Measurements from ENCODE around the gene CUZD1.
"Not testable (repeated sequence)": the region's sequence is repeated elsewhere in the genome, so short reads cannot be mapped to it uniquely, and the experiment has no call there.

CUZD1 gene

DNA sequence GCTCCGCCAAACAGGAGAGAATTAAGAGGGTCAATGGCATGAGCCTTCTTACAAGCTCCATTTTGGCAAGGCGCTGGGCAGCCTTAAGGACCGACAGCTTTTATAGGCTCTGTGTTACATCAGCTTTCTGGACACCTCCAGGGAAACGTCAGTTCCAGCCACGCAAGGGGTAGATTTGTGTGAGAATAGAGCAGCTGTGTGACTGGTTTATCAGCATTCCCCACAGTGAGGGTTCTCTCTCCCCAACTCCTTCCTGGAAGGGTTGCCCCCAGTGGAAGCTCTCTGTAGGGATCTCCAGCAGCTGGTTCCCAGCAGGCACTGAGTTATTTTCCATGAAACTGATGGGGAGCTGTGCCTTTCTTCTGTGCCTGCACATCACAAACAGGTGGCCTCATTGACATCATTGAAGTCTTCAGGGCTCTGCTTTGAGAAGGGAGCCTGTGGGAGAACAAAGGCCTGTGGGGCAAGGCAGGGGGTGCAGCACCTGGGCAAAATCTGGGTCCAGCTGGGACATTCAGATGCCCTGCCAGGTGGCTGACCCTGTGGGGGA is at the start of gene CUZD1:
Gene CUZD1, minus strand, starts transcription at position 75 of the 550 bp plus-strand sequence. Its CDS starts 14 bp downstream, at position 61.
- DNase-seq (ENCODE audit: low read depth), result no peak

GRCh38 chr10:122894261-122894944 is 48.7 kb upstream of the CUZD1 start:
- no peak for DNase-seq (ENCODE audit: low read depth)

- DNase-seq (ENCODE audit: low read depth), result no peak
These were observed 38.5 kb upstream of the CUZD1 start for GRCh38 chr10:122884166-122884565.

DNA sequence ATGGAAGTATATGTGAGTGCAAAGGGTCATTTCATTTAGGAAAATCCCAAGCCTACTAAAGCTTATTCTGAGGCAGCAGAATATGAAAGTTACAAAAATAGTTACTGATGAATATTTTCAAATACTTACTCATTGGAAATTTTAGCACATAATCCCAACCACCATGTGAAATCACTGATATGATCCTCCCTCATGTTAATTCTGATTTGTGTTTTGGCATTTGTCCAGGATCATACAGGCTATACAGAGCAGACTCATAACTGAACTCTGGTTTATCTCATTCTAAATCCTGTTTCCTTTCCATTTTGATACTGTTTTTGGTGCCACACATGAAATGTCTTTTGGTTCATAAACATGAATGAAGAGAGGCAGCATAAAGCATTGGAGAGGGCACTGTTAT is 37.1 kb upstream of the CUZD1 start:
- DNase-seq (ENCODE audit: low read depth), result no peak

DNA sequence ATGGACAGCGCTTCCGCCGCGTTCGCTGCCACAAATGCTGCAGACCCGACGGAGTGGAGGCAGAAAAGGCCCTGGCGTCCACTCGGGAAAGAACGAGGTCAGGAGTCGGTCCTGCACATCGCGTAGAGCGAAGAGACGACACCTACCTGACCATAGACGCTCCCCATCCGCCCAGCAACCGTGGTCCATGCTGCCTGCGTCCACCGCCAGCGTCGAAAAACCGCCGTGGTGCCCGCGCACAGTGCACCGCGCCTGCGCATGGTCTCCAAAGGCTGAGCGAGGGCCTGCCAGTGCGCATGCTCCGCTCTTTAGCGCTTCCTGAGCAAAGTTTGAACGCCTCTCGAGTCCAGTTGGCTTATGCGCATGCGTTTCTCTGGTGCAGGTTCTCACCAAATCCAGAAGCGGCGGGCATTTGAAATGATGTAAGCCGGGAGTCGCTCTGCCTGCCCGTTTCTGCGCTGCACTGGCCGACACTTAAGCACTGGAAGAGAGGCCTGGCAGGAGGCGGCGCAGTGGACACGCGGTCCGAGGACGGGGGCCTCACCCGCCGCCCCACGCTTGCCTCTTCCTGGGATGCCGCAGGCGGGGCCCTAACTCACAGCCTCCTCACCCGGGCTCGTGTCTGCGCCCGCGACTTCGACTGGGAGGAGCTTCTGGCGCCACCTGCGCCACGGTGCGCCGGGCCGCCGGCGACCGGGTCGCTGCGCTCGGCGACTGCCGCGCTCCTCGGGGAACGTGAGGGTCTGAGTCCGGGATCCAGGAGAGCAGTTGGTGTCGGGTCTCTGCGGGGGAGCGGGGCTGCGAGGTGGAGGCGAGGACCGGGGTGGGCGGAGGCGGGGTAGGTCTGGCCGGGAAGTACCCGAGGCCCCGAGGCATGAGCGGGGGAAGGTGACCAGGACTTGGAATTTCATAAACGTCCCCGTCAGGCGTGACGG is 33.9 kb upstream of the CUZD1 start, which contains the start of gene FAM24B:
Gene FAM24B, minus strand, starts transcription at position 243 of the 935 bp plus-strand sequence. CDS start 29,066 bp downstream, outside the sequence.
- peak; percentile 95 for DNase-seq (ENCODE audit: low read depth)

- DNase-seq (ENCODE audit: low read depth), result no peak
These were observed 33.2 kb upstream of the CUZD1 start for GRCh38 chr10:122878799-122879338.

GRCh38 chr10:122877264-122877663 is 31.6 kb upstream of the CUZD1 start:
- no peak for DNase-seq (ENCODE audit: low read depth)

DNA sequence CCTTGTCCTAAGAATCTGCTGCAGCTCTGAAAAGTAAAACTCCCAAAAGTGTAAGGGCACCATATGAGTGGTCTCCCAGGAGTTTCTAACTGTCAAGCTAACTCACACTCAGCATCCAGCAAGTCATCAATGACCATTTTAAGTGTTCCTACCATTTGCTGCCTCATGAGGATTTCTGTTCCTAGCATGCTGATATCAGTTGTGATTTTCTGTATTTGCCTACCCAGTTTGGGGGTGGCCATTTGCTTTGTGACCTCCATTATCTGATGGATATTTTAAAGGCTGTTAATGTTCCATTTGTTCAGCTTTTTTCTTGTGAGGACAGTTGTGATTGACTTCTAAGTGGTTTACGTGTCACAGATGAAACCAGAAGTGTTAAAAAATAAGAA is 30.8 kb upstream of the CUZD1 start:
- no peak for DNase-seq (ENCODE audit: low read depth)

GRCh38 chr10:122875843-122876466 is 30.3 kb upstream of the CUZD1 start:
- DNase-seq (ENCODE audit: low read depth), result no peak

DNA sequence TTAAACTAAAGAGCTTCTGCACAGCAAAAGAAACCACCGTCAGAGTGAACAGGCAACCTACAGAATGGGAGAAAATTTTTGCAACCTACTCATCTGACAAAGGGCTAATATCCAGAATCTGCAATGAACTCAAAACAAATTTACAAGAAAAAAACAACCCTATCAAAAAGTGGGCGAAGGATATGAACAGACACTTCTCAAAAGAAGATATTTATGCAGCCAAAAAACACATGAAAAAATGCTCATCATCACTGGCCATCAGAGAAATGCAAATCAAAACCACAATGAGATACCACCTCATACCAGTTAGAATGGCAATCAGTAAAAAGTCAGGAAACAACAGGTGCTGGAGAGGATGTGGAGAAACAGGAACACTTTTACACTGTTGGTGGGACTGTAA is 26.3 kb upstream of the CUZD1 start:
- DNase-seq (ENCODE audit: low read depth), result not testable (repeated sequence)

GRCh38 chr10:122868768-122869167 is 23.1 kb upstream of the CUZD1 start:
- not testable (repeated sequence) for DNase-seq (ENCODE audit: low read depth)

DNA sequence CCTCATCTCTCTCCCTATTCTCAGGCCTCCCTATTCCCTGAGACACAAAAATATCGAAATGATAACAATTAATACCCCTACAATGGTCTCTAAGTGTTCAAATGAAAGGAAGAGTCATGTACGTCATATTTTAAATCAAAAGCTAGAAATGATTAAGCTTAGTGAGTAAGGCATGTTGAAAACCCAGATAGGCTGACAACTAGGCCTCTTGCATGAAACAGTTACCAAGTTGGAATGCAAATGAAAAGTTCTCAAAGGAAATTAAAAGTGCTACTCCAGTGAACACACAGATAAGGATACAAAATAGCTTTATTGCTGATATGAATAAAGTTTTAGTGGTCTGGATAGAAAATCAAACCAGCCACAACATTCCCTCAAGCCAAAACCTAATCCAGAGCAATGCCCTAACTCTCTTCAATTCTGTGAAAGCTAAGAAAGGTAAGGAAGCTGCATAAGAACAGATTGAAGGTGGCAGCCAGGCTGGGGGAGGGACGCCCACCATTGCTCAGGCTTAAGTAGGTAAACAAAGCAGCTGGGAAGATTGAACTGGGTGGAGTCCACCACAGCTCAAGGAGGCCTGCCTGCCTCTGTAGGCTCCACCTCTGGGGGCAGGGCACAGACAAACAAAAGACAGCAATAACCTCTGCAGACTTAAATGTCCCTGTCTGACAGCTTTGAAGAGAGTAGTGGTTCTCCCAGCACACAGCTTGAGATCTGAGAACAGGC is 21.3 kb upstream of the CUZD1 start:
- DNase-seq (ENCODE audit: low read depth), result not testable (repeated sequence)

DNA sequence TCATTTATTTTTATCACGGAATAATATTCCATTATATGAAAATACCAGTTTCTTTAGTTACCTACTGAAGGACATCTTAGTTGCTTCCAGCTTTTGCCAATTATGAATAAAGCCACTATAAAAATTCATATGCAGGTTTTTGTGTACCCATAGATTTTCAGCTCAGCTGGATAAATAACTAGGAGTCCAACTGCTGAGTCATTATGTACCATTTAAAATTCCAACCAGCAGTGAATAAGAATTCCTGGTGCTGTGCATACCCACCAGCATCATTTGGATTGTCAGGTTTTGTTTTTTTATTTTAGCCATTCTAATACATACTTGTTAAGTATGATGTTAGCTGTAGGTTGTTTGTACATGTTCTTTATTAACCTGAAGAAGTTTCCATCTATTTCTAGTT is 19.2 kb upstream of the CUZD1 start:
- DNase-seq (ENCODE audit: low read depth), result no peak

GRCh38 chr10:122864194-122864592 is 18.5 kb upstream of the CUZD1 start:
- DNase-seq (ENCODE audit: low read depth), result no peak

DNA sequence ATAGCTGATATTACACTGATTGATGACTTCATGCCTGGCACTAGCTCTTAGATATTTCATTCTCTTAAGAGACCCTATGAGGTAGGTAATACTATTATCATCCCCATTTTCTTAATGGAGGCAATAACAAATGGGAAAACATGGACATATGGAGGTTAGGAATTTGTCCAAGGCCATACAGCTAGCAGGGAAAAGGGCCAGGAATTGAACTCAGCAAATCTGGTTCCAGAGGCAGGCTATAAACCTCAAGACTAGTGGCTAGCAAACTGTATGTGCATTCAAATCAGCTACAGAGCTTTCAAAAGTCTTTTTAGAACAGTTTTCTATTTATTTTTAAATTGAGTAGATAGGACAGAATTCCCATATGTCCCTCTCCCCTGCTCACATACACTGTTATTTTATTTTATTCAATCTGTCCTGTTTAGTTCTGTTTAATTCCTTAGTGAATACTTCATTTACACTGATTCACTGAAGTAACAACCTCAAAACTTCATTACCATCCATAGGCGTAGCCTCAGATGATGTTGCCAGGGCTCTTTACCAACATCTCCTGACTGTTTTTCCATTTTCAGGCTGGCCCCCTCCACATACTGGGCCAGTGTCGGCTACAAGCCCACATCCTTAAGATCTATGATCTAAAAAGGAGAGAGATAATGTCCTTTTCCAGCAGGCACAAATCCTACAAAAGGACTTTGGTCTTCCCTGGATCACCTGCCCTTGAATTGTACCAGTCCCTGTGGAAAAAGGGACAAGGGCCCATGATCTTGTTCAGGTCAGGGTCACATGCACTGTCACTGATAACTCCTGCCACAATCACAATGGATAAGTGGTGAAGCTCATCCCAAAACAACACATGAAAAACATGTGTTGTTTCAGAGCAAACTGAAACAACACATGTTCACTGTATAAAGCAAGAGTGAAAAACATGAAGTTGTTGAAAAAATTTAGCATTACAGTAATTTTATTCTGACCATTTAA is 17.8 kb upstream of the CUZD1 start:
- DNase-seq (ENCODE audit: low read depth), result no peak

GRCh38 chr10:122861711-122862161 is 16.1 kb upstream of the CUZD1 start:
- no peak for DNase-seq (ENCODE audit: low read depth)

DNA sequence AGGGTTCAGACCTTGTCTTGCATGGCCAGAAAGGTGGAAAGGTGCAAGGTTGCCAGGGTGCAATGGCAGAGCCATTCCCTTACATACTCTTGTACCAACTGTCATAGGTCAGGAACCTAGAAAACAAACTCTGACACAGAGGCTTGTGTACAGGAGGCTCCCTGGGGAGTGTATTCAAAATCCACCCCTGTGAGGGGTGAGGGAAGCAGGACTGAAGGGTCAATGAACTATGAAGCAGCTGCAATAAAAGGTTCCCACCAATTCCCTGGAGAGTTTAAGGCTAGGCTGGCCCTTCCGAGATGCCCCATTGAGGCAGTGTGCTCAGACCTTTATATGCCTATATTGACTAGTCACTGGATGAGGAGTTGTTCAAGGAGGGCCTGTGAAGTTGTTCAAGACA is 13.9 kb upstream of the CUZD1 start:
- no peak for DNase-seq (ENCODE audit: low read depth)

DNA sequence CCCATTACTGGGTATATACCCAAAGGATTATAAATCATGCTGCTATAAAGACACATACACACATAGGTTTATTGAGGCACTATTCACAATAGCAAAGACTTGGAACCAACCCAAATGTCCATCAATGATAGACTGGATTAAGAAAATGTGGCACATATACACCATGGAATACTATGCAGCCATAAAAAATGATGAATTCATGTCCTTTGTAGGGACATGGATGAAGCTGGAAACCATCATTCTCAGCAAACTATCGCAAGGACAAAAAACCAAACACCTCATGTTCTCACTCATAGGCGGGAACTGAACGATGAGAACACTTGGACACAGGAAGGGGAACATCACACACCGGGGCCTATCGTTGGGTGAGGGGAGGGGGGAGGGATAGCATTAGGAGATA is 12.4 kb upstream of the CUZD1 start:
- DNase-seq (ENCODE audit: low read depth), result not testable (repeated sequence)

- no peak for DNase-seq (ENCODE audit: low read depth)
These were observed 11.2 kb upstream of the CUZD1 start for GRCh38 chr10:122856902-122857301.

GRCh38 chr10:122855745-122856144 is 10.1 kb upstream of the CUZD1 start:
- DNase-seq (ENCODE audit: low read depth), result no peak
